ENCODE data around the gene CORO6.

DNA sequence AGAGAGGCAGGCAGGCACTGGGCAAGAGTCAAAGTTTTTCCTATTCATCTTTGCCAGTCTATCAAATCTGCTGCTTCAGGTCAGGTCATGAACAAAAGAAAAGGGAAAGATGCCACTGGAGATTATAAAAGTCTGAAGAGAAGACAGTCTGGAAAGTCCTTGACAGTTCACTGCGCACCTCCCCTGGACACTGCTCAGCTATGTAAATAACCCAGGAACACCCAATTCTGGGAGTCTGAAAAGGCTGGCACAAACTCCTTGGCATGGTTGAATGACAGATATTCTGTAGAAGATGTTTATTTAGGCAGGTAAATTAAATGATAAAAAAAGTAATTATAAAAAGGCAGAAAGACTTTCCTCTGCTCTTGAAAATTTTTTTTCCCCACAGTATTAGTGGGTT, 5.2 kb upstream of the CORO6 start:
- TF ChIP-seq, protein P1, sequence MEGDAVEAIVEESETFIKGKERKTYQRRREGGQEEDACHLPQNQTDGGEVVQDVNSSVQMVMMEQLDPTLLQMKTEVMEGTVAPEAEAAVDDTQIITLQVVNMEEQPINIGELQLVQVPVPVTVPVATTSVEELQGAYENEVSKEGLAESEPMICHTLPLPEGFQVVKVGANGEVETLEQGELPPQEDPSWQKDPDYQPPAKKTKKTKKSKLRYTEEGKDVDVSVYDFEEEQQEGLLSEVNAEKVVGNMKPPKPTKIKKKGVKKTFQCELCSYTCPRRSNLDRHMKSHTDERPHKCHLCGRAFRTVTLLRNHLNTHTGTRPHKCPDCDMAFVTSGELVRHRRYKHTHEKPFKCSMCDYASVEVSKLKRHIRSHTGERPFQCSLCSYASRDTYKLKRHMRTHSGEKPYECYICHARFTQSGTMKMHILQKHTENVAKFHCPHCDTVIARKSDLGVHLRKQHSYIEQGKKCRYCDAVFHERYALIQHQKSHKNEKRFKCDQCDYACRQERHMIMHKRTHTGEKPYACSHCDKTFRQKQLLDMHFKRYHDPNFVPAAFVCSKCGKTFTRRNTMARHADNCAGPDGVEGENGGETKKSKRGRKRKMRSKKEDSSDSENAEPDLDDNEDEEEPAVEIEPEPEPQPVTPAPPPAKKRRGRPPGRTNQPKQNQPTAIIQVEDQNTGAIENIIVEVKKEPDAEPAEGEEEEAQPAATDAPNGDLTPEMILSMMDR (IDR thresholded peaks at IDR 0.05) = no peak
- TF ChIP-seq E2F6 (IDR thresholded peaks at IDR 0.05; ENCODE audit: borderline replicate concordance, low read depth) = no peak
- TF ChIP-seq BCL3 (IDR thresholded peaks at IDR 0.05) = no peak
- no peak for TF ChIP-seq ZFP36 (IDR thresholded peaks at IDR 0.05; ENCODE audit: borderline replicate concordance, partially characterized antibody)
- TF ChIP-seq, protein P2, sequence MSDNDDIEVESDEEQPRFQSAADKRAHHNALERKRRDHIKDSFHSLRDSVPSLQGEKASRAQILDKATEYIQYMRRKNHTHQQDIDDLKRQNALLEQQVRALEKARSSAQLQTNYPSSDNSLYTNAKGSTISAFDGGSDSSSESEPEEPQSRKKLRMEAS (IDR thresholded peaks at IDR 0.05) = no peak
- TF ChIP-seq POLR2A (IDR thresholded peaks at IDR 0.05; ENCODE audit: low read length) = no peak
- TF ChIP-seq EP300 (IDR thresholded peaks at IDR 0.05) = no peak
- no peak for TF ChIP-seq RFX5 (IDR thresholded peaks at IDR 0.05)
- TF ChIP-seq BHLHE40 (IDR thresholded peaks at IDR 0.05; ENCODE audit: low read depth, low read length) = no peak
- TF ChIP-seq MAFK (IDR thresholded peaks at IDR 0.05; ENCODE audit: partially characterized antibody) = no peak

All from A549 (cell line).